Stimulated activated CD4-positive, alpha-beta T cell treated with anti-CD3 and anti-CD28 coated beads, Interleukin-1b, Interleukin-23, amount 100 ng/mL, for 24 hours (primary cell): ENCODE results near the gene TCERG1L.

Experiments
- DNase-seq, 4 experiments: peaks; one replicate each; pipeline ENCODE4 v3.0.0-alpha.2; 2020; ENCODE audit warnings: low read depth in 4 of 4, low spot score in 1 of 4

Gene TCERG1L

GRCh38 chr10:131207584-131208532, 103.7 kb downstream of the TCERG1L start:
- DNase-seq = no peak

GRCh38 chr10:131207176-131207575, 104.3 kb downstream of the TCERG1L start:
- DNase-seq = no peak

GRCh38 chr10:131206111-131206995, 105.2 kb downstream of the TCERG1L start:
- no peak for DNase-seq

GRCh38 chr10:131205556-131205955, 106.0 kb downstream of the TCERG1L start:
- DNase-seq = no peak

- DNase-seq = no peak
These were observed 106.9 kb downstream of the TCERG1L start for GRCh38 chr10:131204406-131205152.

- no peak for DNase-seq
These were observed 107.8 kb downstream of the TCERG1L start for GRCh38 chr10:131203456-131204357.

GRCh38 chr10:131202990-131203389, 108.5 kb downstream of the TCERG1L start:
- no peak for DNase-seq

- DNase-seq = no peak
These were observed 109.6 kb downstream of the TCERG1L start for GRCh38 chr10:131201741-131202515.

- DNase-seq = no peak
These were observed 110.6 kb downstream of the TCERG1L start for GRCh38 chr10:131200856-131201470.

GRCh38 chr10:131199646-131200045, 111.9 kb downstream of the TCERG1L start:
- no peak for DNase-seq

GRCh38 chr10:131198843-131199242, 112.7 kb downstream of the TCERG1L start:
- no peak for DNase-seq

- no peak for DNase-seq
These were observed 113.1 kb downstream of the TCERG1L start for GRCh38 chr10:131198401-131198800.

- DNase-seq = no peak
These were observed 115.2 kb downstream of the TCERG1L start for GRCh38 chr10:131196176-131196885.

GRCh38 chr10:131195558-131196159, 115.9 kb downstream of the TCERG1L start:
- DNase-seq = no peak

- DNase-seq = no peak
These were observed 116.4 kb downstream of the TCERG1L start for GRCh38 chr10:131195116-131195515.

- no peak for DNase-seq
These were observed 117.6 kb downstream of the TCERG1L start for GRCh38 chr10:131193923-131194322.

GRCh38 chr10:131188494-131188893, 123.0 kb downstream of the TCERG1L start:
- no peak for DNase-seq

- DNase-seq = no peak
These were observed 123.6 kb downstream of the TCERG1L start for GRCh38 chr10:131187926-131188325.
